Suppressor macrophage treated with lipopolysaccharide for 1 hour (primary cell): ENCODE results near the gene ETV5.
A peak's percentile ranks its signal among the peaks of the same experiment; 100 is the strongest.
"Not testable (repeated sequence)": the region's sequence is repeated elsewhere in the genome, so short reads cannot be mapped to it uniquely, and the experiment has no call there.

Experiments used
- DNase-seq, 3 donors: peaks; one replicate each; pipeline ENCODE4 v3.0.0-alpha.2; 2020 to 2022

Gene ETV5

DNA sequence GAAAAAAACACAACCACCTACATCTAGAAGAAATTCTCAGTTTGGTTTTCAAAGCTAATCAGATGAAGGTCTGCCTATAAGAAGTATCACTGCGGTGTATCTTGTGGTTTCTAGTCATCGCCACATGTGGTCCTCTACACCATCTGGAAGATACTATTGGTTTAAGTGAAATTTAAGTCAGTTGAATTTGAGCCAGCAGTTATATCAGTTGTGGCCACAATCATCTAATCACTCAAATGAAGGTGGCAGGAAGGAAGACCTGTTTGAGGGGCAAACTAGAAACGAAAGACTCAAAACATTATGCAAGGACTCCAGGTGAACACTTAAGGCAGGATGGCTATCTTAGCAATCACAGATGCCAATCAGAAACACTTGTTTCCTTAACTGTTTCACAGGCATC lies 48.7 kb downstream of the ETV5 start:
- DNase-seq: no peak

DNA sequence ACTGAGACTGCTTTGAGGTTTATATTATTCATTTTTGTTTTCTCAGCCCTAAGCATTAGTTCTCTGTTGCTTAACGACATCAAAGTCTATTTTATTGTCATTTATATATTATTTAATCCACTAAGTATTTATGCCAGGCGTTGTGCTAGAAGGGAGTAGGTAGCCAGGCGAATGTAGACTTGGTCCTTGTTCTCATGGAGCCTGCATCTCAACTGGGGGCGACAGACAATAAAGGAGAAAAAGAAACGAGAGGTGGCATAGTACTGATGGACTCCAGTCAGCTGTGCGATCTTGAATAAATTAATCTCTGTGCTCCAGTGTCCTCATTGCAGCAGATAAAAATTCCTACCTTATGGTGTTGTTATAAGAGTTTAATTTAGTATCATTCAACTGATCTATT lies 49.7 kb downstream of the ETV5 start:
- DNase-seq: no peak

DNA sequence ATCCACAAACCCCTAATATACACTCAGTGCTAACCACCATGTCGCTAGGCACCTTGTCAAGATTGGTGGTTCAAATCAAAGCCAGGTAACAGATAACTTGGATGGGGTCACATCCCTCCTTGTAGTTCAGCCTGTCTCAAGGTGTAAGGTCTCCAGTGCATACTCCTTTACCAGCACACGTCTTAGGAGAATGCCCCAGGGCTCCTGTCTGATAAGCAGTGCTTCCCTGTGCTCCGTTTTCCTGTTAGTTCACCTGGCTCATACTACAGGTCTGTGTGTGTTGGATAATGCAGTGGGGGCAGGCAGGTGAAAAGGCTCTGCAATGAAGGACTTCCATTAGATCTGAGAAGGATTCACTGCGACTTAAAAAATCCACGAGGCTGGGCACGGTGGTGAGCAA lies 50.7 kb downstream of the ETV5 start:
- no peak for DNase-seq

DNA sequence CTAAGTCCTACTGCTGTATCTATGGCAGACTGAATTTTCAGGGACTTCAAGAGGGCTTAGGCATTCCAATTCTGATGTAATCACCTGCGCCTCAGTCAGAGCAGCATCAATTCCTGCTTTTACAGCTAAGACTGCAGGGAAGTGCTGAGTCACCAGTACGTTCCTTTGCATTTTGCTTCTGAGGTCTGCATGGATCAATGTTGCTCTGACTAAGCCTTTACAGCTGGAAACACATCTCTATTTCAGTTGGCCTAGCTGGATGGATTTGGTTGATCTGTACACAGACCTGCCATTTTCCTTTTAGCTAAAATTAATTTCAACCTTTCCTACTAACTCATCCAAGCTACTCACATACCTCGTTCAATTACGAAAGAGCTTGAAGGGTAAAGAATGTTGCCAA lies 51.3 kb downstream of the ETV5 start:
- DNase-seq: peak in 1 of 3 donors; percentile 6

DNA sequence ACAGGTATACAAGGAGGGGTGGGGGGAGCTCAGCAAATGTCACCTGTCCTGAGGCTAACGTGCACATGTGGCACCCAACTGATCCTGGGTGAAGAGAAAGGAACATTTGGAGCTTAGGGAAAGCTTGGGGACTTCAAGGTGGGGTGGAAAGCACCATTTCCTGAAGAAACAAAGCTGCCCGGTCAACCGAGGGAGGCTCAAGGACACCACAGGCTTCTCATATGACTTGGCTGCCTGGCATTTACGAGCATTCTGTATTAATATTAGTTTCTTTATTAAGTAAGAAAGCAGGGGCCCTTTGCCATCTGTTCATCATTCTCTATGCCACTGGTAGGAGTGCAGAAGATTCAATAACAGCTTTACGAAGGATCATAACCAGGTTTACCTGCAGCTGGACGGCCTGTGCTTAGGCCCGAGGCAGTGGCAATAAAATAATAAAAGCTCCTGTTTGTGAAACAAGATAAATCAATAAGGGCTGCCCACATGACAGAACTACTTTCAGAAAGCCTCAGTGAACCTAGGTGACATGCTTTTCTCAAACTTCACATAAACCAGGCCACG lies 54.0 kb downstream of the ETV5 start:
- no peak for DNase-seq

GRCh38 chr3:186053954-186054791 lies 54.7 kb downstream of the ETV5 start:
- DNase-seq: no peak

GRCh38 chr3:186052096-186052840 lies 56.6 kb downstream of the ETV5 start:
- no peak for DNase-seq

GRCh38 chr3:186049001-186049400 lies 59.9 kb downstream of the ETV5 start:
- DNase-seq: no peak

DNA sequence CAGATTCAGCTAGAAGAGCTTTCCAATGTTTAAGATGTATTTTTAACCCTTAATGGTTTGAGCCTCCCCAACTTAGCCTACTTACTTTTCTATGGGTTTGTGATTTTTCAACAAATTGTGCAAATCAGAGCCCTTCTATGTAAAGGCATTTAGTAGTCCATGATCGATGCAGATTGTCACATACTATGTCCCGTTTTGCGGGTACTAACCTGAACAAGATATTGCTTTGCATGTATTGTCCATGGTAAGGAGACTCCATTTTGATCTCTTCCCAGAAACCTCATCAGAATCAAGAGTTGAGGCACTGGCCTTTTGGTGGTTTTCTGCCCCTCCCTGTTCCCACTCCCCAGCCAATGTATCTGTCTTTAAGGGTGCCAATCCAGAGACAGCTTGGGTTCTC lies 60.8 kb downstream of the ETV5 start:
- DNase-seq: no peak

DNA sequence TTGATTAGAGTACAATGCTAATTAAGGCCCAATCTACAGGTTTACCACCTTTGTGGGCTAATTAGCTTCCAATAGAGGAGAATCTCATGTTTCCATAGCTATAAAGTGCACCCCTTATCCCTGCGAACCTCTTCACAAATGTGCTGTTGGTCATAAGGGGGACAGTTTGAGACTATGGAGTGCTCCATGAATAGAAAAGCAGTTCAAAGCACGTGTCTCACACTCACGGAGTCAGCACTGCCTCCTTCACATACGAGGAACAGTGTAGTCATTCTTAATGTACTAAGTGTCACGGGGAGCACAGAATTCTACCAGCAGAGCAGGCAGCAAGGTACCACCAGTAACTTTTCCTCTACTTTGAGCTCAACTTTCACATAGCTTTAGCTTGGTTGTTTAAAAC lies 62.1 kb downstream of the ETV5 start:
- no peak for DNase-seq

DNA sequence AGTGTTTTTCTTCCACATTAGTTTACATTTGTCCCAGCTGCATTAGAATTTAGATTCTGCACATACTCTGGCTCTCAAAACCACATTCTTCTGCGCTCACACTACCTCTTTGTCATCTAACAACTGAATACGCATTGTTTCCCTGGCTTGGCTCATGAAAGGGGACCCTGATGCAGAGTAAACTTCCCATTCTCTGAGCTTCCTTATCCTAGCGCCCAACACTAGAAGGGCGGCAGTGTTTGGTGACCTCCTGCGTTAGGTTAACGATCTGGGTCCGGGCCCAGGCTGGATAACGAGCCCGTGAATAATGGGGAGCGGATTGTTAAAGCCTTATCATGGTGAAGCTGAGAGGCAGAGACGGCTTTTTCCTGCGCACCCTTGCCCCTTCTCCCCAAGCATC lies 63.9 kb downstream of the ETV5 start:
- no peak for DNase-seq

DNA sequence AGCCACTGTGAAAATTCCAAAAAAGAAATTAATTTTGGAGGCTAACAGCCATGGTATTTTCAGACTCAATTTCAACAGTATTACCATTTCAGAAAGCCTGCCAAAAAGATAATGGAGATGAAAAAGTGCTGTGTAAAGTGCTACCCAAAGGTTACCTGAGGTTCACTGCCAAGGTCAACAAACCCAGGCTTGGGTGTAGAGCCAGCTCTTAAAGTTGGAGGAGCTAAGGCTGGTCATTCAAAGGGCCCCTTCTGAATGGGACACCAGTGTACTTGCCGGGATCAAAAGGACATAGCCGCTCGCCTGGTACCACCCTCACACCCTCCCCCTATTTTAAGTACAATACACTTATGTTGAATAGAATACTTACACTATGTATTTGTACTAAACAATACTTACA lies 64.5 kb downstream of the ETV5 start:
- DNase-seq: no peak

GRCh38 chr3:186042521-186043202 lies 66.2 kb downstream of the ETV5 start:
- no peak for DNase-seq

DNA sequence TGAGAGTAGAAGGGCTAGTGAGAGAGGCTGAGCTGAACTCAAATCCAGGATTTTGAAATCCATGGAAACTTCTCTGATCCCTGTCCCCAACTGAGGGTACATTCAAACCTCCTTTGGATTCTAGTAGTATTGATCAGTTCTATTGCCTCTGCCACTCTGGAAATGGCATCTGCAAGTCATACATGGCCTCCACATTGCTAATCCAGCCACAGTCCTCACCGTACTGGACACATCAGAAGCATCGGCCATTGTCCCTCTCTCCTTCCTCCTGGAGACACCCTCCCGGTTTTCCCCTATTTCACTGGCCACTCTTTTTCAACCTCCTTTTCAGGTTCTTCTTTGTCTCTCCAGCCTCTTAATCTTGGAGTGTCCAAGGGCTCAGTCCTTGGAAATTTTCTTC lies 66.9 kb downstream of the ETV5 start:
- no peak for DNase-seq

GRCh38 chr3:186038360-186038759 lies 70.5 kb downstream of the ETV5 start:
- DNase-seq: no peak

DNA sequence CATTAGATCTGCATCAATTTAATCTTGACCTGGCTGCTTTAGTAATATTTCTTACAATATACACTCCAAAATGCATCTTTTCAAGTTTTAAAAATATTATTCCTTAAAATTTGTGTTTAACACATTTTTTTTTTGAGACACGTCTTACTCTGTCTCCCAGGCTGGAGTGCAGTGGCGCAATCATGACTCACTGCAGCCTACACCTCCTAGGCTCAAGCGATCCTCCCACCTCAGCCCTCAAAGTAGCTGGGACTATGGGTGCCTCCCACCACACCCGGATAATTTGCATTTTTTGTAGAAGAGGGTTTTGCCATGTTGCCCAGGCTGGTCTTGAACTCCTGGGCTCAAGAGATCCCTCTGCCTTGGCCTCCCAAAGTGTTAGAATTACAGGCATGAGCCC lies 73.6 kb downstream of the ETV5 start:
- peak; percentile 57 to 71 (median 69) for DNase-seq

- no peak for DNase-seq
These were observed 76.6 kb downstream of the ETV5 start for GRCh38 chr3:186032321-186032720.

GRCh38 chr3:186025993-186026392 lies 82.9 kb downstream of the ETV5 start:
- DNase-seq: peak; percentile 15 to 32 (median 20)

DNA sequence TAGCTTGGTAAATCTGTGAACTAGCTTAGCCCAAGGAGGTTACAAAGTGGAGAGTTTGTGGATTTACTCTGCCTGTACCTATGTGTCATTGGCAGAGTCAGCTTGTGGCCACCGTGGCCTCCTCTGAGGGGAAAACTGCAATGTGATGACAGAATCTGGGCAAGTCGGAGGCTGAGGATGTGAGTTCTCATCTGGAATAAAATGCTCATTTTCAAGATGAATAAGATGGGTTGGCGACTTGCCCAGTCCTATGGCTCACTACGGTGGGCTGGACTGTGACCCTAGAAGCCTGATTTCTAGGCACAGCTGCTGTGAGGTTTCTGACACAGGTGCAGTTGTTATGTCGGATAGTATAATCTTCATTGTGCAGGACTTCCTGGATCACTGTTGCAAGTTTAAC lies 83.7 kb downstream of the ETV5 start:
- DNase-seq: peak in 1 of 3 donors; percentile 8

- DNase-seq: no peak
These were observed 84.7 kb downstream of the ETV5 start for GRCh38 chr3:186024210-186024609.

- DNase-seq: no peak
These were observed 86.0 kb downstream of the ETV5 start for GRCh38 chr3:186022931-186023330.

GRCh38 chr3:186021673-186022362 lies 87.1 kb downstream of the ETV5 start:
- DNase-seq: no peak

DNA sequence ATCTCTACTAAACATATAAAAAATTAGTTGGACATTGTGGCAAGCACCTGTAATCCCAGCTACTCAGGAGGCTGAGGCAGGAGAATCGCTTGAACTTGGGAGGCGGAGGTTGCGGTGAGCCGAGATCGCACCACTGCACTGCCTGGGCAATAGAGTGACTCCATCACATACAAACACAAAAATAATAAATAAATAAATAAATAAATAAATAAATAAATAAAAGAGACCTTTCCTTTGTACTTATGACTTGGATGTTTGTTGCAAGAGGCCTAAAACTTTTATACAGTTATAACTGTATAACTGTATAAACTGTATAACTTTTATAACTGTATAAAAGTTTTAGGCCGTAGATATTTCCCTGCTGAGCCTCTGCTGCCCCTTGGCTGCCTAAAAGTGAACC lies 87.6 kb downstream of the ETV5 start:
- not testable (repeated sequence) for DNase-seq
